Raji (cell line): Measurements from ENCODE around the gene IGBP1.

Source experiments
- POLR2A ChIP-seq: IDR thresholded peaks from 2 replicates; pipeline ENCODE4 v1.6.1; 2011; ENCODE audit warnings: low read depth, low read length, control low read depth; ENCODE audit not compliant: insufficient read depth

IGBP1 gene

DNA sequence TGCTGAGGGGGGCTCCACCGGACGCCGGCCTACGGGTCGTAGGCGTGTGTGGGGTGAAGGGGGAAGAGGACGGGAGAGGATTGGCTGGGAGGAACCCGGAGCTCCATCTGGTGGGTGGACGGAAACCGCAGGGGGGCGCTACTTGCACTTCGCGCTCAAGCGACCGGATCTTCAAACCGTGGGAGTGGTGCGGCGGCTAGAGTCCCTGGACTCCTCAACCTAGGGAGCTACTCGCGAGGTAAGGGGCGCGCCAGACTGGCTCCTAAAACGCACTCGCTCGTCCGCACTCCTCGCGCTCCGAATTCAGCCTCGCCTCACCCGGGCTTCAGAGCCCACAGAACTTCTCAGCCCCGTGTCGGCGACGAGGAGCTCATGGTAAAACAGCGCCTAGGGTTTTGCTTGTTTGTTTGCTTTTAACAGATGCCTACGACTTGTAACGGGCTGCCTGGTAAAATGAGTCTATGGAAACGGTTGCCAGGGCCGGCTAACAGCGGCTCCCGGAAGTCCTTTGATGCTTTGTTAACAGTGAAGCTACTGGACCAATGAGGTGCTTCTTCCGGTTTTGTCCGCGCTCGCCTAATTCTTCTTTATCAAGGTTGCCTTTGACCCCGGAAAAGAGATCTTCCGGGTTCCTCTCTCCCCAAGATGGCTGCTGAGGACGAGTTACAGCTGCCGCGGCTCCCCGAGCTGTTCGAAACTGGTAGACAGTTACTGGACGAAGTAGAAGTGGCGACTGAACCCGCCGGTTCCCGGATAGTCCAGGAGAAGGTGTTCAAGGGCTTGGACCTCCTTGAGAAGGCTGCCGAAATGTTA is at the start of gene IGBP1:
TSS of gene IGBP1 (plus strand) at position 145 of the 813 bp plus-strand sequence. CDS start at position 646, 501 bp downstream.
- TF ChIP-seq POLR2A: peak; percentile 57

DNA sequence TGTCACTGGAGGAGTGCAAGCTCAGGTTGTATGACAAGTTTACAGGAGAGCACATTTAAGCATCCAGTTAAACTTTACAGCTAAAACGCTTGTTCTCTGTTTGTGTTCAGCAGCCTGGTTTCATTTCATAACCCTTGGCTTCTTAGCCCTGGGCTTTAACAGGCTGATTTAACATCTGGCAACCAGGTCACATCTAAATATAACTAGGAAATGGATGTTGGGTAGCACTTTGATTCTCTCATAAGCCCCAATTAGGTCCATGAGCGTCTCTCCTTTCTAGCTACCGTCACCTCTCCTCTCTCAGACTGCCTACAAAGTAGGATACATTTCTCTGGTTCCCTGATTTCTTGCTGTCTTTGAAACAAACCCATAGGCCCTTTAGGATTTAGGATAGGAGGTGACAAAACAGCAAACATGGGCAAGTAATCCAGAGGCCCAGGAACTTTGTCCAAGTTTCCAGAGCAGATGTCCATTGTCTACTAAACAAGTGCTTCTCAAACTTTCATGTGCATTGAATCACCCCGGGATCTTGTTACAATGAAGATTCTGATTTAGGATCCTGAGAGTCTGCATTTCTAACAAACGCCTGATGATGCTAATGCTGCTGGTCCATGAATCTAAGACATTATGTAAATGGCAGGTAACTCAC is 48.5 kb upstream of the IGBP1 start:
- TF ChIP-seq POLR2A: no peak

DNA sequence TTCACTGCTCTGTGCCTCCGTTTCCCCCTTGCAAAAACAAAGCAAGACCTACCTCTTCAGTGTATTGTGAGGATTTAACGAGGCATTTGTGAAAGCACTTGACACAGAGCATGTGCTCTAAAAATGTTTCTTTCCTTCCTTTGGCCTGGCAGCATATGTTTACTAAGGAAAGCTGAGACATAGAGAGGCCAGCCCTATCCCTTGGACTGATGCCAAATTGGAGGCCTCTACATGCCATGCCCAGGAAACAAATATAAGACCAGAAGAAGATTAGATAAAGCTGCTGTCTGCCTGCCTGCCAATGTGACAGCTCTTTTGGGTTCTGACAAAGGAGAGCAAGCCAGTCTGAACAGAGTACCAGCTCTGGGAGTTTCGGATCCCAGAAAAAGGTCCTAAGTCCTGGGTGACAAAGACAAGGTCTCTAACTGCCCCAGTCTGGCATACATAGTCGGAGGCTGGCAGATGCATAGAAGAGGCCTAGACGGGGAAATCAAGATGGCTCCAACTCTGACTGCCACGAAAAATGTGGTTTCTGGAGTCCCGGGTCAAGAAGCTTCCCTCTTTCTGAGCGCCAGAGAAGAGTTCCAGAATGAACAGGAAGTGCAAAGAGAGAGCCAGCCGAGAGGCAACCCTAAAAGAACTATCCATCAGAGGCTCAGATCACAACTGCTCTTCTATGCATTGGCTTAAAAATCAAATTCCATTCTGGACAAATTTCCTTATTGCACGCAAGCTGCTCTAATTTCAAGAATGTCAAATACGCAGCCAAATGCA is 45.2 kb upstream of the IGBP1 start:
- TF ChIP-seq POLR2A: no peak

DNA sequence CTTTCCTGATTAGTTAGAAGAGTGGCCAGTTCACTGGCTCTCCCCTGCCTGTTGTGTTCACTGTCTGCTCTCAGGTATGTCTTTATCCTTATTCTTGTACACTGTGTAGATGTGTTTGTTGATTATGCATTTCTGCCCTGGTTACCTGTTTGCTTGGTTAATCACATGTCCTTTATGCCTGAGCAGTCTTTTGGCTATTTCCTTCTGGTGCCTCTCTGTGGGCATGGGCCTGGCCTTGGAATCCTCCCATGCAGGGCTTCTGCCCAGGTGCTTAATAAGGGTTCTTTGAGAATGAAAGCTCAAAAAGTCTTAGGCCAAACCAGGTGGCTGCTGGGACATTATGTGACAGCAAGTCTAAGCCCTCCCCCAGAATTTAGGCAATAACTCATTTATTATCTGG is 44.5 kb upstream of the IGBP1 start:
- TF ChIP-seq POLR2A: no peak

GRCh38 chrX:70089604-70090297 is 43.5 kb upstream of the IGBP1 start:
- TF ChIP-seq POLR2A: no peak

- no peak for TF ChIP-seq POLR2A
Measured at GRCh38 chrX:70092247-70092646, 41.0 kb upstream of the IGBP1 start.

DNA sequence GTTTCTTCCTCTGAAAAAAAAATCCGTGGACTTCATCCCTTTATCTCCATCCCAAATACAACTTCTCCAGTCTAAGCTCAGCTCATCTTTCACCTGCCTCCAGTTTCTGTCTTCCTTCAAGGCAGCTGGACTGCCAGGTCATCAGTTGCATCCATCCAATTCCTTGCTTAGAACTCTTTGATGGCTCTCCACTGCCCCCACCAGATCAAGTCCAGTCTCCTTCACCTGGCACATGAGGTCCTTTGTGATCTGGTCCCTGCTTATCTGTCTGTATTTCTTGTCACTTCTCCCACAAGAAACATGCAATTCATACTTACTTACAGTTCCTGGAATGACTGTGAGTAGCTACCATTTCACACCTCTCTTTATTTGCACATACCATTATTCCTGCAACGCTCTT is 37.2 kb upstream of the IGBP1 start:
- no peak for TF ChIP-seq POLR2A

- TF ChIP-seq POLR2A: no peak
Measured at GRCh38 chrX:70105229-70105628, 28.0 kb upstream of the IGBP1 start.

DNA sequence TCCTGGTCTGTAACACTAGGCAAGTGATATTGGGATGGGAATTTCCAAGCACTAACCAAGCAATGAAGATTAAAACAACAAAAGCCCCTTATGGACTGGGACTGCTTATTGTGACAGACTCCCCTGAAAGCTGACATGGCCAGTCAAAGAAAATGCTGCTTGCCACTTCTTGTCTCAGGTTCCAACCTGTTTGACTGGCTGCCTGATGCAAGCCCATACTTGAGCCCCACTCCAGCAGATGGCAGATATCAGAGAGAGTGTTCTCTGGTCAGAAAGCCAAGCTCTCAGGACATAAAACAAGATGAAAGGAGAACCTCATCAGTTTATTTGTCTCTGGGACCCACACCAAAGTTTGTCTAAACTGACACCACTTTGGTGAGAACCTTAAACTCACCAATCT is 15.5 kb upstream of the IGBP1 start:
- no peak for TF ChIP-seq POLR2A

DNA sequence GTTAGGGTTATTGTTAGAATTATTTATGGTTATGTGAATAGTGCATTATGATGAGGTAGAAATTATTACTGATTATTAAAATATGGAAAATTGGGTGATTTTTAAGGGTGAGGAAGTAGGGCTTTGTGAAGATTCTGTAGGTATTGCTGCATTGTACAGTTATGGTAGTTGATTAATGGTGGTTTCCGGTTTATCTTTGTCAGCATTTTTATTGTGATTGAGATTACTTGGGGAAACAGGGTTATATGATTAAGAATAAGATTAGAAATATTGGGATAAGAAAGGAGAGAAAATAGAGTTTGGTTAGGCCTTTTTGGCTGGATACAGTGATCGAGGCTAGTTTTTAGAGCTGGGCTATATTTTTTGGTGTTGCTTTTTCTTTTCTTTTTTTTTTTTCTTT is 8.6 kb upstream of the IGBP1 start:
- TF ChIP-seq POLR2A: no peak

DNA sequence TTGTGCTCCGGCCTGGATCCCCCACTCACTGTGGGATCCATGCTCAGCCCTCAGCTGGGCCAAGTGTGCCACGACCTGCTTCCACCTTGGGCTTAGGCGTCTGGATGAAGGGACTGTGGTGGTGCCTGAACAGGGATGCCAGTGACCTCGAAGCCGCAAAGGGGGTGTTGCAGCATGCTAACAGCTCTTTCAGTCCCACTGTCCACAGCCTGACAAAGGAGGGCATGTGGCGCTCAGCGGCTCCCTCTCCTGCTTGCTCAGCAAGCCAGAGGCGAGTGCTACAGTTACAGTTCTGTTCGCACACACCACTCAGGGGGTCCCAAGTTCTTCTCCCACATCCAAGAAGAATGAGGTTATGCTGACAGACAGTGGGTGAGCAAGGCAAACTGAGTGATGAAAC is 5.2 kb upstream of the IGBP1 start:
- no peak for TF ChIP-seq POLR2A

GRCh38 chrX:70129816-70130215 is 3.4 kb upstream of the IGBP1 start:
- no peak for TF ChIP-seq POLR2A

- TF ChIP-seq POLR2A: no peak
Measured at GRCh38 chrX:70132224-70132623, 1.0 kb upstream of the IGBP1 start.

GRCh38 chrX:70132877-70133302 is 357 bp upstream of the IGBP1 start:
- TF ChIP-seq POLR2A: peak; percentile 26; the same call in 1 of the 2 replicates

DNA sequence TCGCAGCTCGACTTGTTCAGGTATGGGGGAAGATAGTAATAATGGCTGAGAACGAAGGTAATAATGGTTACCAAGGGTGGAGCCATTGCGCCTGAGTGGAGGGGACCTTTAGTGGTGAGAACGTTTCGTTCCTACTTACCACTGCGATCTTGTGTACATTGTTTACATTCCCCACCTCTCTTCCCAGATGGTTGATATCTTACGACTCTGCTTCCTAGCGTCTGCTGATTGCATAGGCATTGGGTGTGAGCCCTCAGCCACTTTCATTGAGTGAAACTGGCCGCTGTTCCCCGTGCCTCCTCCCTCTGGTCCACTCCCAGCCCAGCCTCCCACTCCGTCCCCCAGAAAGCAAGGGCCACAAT is 850 bp downstream of the IGBP1 start:
- no peak for TF ChIP-seq POLR2A
